Adrenal gland (tissue), 5 donors: ENCODE results near the gene MLN.

Experiments
- CTCF ChIP-seq, 6 experiments: fragments of 450-650 bp in 4 of 6; fragments of 200-600 bp in 2 of 6; sonication (generic) in 1 of 6; IDR thresholded peaks; 1 replicate in 5 of 6; 2 replicates in 1 of 6; pipeline versions ENCODE4 v1.5.1 to v1.8.0; 2016 to 2021; ENCODE audit warnings: antibody characterized with exemption in 6 of 6, mild to moderate bottlenecking in 2 of 6, moderate library complexity in 1 of 6
- POLR2A ChIP-seq, 2 donors: fragments of 450-650 bp; IDR thresholded peaks; one replicate each; pipeline ENCODE4 v1.6.1; 2017; ENCODE audit warnings: antibody characterized with exemption in 2 of 2, mild to moderate bottlenecking in 2 of 2, moderate library complexity in 1 of 2
- donor health status: DM: no; HTN: no; CAD: no.

GRCh38 chr6:33823806-33824205 lies 20.0 kb upstream of the MLN start:
- TF ChIP-seq CTCF (IDR thresholded peaks at IDR 0.05) (no peak), POLR2A (IDR thresholded peaks at IDR 0.05) (no peak)
